ENCODE results near the gene CYB5R4. TPM values are rescaled to one million over a fixed set of nuclear protein-coding genes. Genes with fewer than 3 reads are reported as not detected.

The CYB5R4 gene
- total and polyA plus RNA-seq, 10 of the 15 experiments (the other 5 are each of a cell fraction or from before 2014, with no cell fraction given) = 13.4 to 61.1 (median 27.5) TPM

- TF ChIP-seq BCLAF1 (IDR thresholded peaks at IDR 0.05) (no peak), CBX5 (IDR thresholded peaks at IDR 0.05; ENCODE audit: low read depth) (no peak), NR2C2 (IDR thresholded peaks at IDR 0.05; ENCODE audit: borderline replicate concordance, control insufficient read depth, insufficient read length, low read depth) (no peak), TCF12 (IDR thresholded peaks at IDR 0.05; ENCODE audit: low read depth, low read length) (no peak), ZNF592 (IDR thresholded peaks at IDR 0.05) (no peak), ZNF622 (IDR thresholded peaks at IDR 0.05) (no peak), TCF3 (IDR thresholded peaks at IDR 0.05; ENCODE audit: borderline replicate concordance, insufficient read depth, low read depth, low read length) (no peak), NR2F1 (conservative IDR thresholded peaks at IDR 0.05) (no peak), SMARCA5 (IDR thresholded peaks at IDR 0.05) (no peak), PKNOX1 (IDR thresholded peaks at IDR 0.05) (no peak)
Observed at GRCh38 chr6:83844170-83844569, 15.3 kb upstream of the CYB5R4 start (continued).

All from GM12878 (cell line).